ENCODE data around the gene OPA1. TPM values are rescaled to one million over a fixed set of nuclear protein-coding genes. Genes with fewer than 3 reads are reported as not detected.

The OPA1 gene
- polyA plus RNA-seq, 1 donor (not counting 4 experiments of a cell fraction or from before 2014, with no cell fraction given), result 50.1 TPM

- Histone ChIP-seq H3K9ac (ENCODE audit: control insufficient read depth, extremely low read depth, insufficient read depth, low read length) (no peak overlapping the region), H4K20me1 (ENCODE audit: control insufficient read depth, extremely low read depth, insufficient read depth, low read length) (no peaks in the 10 kb centered on the region), H3K27ac (ENCODE audit: control insufficient read depth, insufficient read depth, low read length) (no peak overlapping the region), H3K9me3 (ENCODE audit: control insufficient read depth, low read depth, low read length) (no peaks in the 10 kb centered on the region), H3K36me3 (ENCODE audit: control insufficient read depth in 2 of 2, extremely low read depth in 1 of 2, insufficient read depth in 2 of 2, low read length in 2 of 2) (no peaks in the 10 kb centered on the region), H3K79me2 (ENCODE audit: control insufficient read depth, insufficient read depth, low read length) (no peaks in the 10 kb centered on the region), H3K4me2 (ENCODE audit: control insufficient read depth, extremely low read depth, insufficient read depth, low read depth, low read length) (no peak overlapping the region), H3K9me1 (ENCODE audit: control insufficient read depth, extremely low read depth, insufficient read depth, low read length) (no peaks in the 10 kb centered on the region), H3K4me1 (ENCODE audit: control insufficient read depth, extremely low read depth, insufficient read depth, low read length) (no peaks in the 10 kb centered on the region), H3K27me3 (ENCODE audit: control insufficient read depth, extremely low read depth, insufficient read depth, low read length) (peaks cover 11% of the 10 kb centered on the region), H2AFZ (ENCODE audit: control insufficient read depth, low read length) (no peak overlapping the region), H3K4me3 (ENCODE audit: control insufficient read depth in 2 of 3, extremely low read depth in 1 of 3, insufficient read depth in 2 of 3, low read depth in 1 of 3, low read length in 3 of 3) (no peak overlapping the region)
- dilution Hi-C loops (cut with MboI; ENCODE audit: extremely low pct_ligation_motif_present, low sequenced_read_pairs), result no loop called here
- DNase-seq (ENCODE audit: low read depth, low spot score), result no peak
- FAIRE-seq, result no peak
- TF ChIP-seq EZH2 (IDR thresholded peaks at IDR 0.05; ENCODE audit: low read length) (no peak), CTCF (optimal IDR thresholded peaks at IDR 0.05 in 1 of 3, IDR thresholded peaks at IDR 0.05 in 1 of 3, conservative IDR thresholded peaks at IDR 0.05 in 1 of 3; ENCODE audit: extremely low read depth in 1 of 3, insufficient read depth in 2 of 3, low read length in 3 of 3) (no peak)
Measured at GRCh38 chr3:193746832-193747231, 153.8 kb downstream of the OPA1 start.

Small RNAs within 50 kb of the gene (small RNA-seq; reads per million reads assigned to genes)
- gene RF00019 (ENCODE audit: insufficient read length in 3 of 3, low read depth in 3 of 3, low replicate concordance in 1 of 3), result 0 reads per million in 3 experiments
- gene RN7SL447P (ENCODE audit: insufficient read length in 3 of 3, low read depth in 3 of 3, low replicate concordance in 1 of 3), result 0 reads per million in 3 experiments

Other genes with a start within 250 kb of the OPA1 start
- not detected in 3 replicates for gene ATP13A5, start 214.5 kb upstream of the OPA1 start, polyA plus RNA-seq
- 0.02 to 0.16 TPM (median 0.13 TPM) in 3 replicates for gene ATP13A4, start 38.3 kb upstream of the OPA1 start, polyA plus RNA-seq